GM19023 (cell line): ENCODE data around the gene RNF186.

Source experiments
- ATAC-seq: cut with Tn5 transposase; IDR thresholded peaks from one replicate; pipeline ENCODE4 v1.9.1; 2021; ENCODE audit warnings: mild to moderate bottlenecking, moderate library complexity; ENCODE audit not compliant: unreplicated experiment

Gene RNF186

DNA sequence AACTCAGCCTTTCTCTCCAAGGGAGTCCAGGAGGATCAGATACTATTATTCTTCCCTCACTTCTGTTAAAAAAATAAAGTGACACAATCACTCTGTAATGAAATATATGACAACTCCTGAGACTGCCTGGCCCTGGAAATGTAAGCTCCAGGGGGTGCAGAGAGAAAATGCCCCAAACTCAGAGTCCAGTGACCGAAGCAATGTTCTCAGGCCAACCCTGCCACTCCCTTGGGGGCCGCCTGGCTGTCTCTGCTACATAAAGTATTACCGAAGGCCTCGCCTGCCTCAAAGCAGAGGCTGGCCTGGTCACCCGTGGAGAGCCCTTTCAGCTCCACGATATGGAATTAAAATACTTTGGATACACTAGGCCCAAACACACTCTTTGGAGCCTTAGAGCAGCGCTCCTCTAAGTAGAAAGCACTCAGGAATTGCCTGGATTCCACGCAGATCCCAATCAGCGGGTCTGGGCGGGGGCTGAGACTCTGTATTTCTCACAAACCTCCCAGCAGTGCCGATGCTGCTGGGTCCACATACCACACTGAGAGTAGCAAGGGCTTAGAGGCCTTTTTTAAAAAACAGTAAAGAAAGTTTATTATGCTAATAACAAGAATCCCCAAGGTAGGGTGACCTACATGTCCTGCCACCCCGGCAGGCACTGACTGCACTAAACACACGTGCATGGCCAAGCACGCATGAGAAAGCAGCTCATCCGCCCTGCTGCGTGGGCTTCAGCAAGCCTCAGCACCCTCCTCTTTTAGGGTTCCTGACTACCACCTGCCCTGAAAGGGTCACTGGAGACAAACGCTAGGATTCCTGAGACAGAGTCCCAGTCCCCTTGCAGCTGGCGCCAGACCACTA lies 46.5 kb downstream of the RNF186 start:
- no peak for ATAC-seq

DNA sequence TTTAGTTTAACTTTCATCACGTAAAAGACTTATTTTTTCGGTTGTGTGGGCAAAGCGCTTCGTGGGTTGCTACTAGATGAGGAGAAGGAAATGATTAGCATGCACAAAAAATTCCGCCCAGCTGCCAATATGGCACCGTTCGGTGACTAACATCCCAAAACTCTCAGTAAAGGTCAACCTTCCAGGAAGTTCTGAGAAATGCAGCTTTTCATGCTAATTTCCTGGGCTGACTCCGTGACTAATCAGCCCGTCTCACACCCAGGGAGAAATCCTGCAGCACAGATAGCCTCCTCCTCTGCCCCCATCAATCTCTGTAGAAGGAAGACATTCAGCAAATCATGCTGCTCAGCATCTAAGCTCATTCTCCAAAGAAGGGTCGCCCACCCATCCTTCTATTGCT lies 49.5 kb downstream of the RNF186 start:
- no peak for ATAC-seq

DNA sequence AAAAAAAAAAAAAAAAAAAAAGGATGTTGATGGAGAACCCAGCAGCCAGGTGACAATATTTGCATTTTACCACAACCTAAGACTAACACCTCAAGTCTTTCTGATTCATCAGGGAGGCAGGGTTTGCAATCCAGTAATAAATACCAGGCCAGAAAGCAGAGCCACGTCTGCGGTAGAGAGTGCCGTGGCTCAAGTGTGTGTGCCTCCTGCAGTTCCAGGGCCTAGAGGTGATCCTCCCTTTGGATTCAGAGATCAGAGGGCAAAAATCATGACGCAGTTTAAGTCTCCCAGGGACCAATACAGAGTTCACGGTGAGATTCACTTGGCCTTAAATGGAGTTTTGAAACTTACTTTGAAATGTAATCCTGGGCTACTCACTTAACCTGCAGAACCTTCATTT lies 50.2 kb downstream of the RNF186 start:
- ATAC-seq: no peak
